Adrenal gland (tissue), 5 donors: ENCODE data around the gene PPP1R1C.

Experiments
- POLR2A ChIP-seq, 2 donors: fragments of 450-650 bp; IDR thresholded peaks; one replicate each; pipeline ENCODE4 v1.6.1; 2017; ENCODE audit warnings: antibody characterized with exemption in 2 of 2, mild to moderate bottlenecking in 2 of 2, moderate library complexity in 1 of 2
- TF ChIP-seq, protein P1 (sequence below), 6 experiments: fragments of 450-650 bp in 4 of 6; fragments of 200-600 bp in 2 of 6; sonication (generic) in 1 of 6; IDR thresholded peaks; 1 replicate in 5 of 6; 2 replicates in 1 of 6; pipeline versions ENCODE4 v1.5.1 to v1.8.0; 2016 to 2021; ENCODE audit warnings: antibody characterized with exemption in 6 of 6, mild to moderate bottlenecking in 2 of 6, moderate library complexity in 1 of 6
- donor health status: DM: no; HTN: no; CAD: no.

DNA sequence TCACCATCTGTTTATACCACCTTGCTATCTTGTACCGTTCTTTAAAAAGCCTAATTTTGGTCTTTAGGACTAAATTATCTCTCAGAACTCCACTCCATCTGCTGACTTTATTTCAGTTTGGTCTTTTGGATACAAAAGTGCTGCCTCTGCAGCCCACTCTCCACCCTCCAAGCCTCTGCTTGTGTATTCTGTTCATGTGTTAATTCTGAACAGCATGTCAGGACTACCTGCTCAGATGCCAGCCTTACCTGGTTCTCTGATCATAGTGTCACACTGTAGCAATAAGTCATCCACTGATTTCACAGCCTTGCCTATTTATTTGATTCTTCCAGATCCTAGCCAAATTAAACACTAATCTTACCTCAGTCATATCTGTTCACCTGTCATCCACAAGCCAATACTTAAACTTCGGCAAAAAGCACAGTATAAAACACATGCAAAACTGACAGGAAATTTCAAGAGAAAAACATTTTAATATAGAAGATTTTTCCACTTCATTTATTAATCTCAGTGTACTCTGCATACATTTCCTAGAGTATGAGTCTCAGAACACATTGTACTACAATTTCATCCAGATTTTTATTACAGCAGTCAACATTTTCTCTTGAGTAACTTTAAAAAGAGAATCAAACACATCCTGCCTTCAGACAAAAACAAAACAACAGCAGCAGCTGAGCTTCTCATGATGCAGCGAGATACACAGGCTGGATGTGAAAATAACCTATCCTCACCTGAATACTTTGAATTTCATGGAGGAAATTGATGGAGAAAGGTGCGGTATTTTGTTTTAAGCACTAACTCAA, 64.9 kb downstream of the PPP1R1C start:
- TF ChIP-seq POLR2A (IDR thresholded peaks at IDR 0.05) = no peak
- TF ChIP-seq, protein P1, sequence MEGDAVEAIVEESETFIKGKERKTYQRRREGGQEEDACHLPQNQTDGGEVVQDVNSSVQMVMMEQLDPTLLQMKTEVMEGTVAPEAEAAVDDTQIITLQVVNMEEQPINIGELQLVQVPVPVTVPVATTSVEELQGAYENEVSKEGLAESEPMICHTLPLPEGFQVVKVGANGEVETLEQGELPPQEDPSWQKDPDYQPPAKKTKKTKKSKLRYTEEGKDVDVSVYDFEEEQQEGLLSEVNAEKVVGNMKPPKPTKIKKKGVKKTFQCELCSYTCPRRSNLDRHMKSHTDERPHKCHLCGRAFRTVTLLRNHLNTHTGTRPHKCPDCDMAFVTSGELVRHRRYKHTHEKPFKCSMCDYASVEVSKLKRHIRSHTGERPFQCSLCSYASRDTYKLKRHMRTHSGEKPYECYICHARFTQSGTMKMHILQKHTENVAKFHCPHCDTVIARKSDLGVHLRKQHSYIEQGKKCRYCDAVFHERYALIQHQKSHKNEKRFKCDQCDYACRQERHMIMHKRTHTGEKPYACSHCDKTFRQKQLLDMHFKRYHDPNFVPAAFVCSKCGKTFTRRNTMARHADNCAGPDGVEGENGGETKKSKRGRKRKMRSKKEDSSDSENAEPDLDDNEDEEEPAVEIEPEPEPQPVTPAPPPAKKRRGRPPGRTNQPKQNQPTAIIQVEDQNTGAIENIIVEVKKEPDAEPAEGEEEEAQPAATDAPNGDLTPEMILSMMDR (IDR thresholded peaks at IDR 0.05) = no peak
